K562 (cell line): ENCODE results near the gene NOTCH3. TPM values are rescaled to one million over a fixed set of nuclear protein-coding genes. Genes with fewer than 3 reads are reported as not detected.

Experiments
- ATAC-seq: fragments of 200-7000 bp; cut with Tn5 transposase; 3 replicates; pipeline ENCODE4 v1.9.1; 2020; ENCODE audit warnings: moderate library complexity
- BruUV-seq: library from RNA; stranded (reverse); fragments of 400-500 nt; replicated peaks from 2 replicates; lab custom pipeline; 2021; lab: Mats Ljungman, UMichigan
- CTCF ChIA-PET: fragments of 300-600 bp; formaldehyde crosslinking; extraction: SDS; loops from one replicate; lab custom pipeline; 2021; ENCODE audit warnings: low intra/inter-chr PET ratio; lab: Yijun Ruan, JAX
- POLR2A ChIA-PET: fragments of 300-600, 350-650 bp; sonication (Branson Sonifier 250); formaldehyde crosslinking; extraction: SDS; loops from one replicate; lab custom pipeline; 2021; ENCODE audit warnings: antibody characterized with exemption, inconsistent platforms; lab: Yijun Ruan, JAX
- DNase-seq, 4 experiments: peaks; one replicate each; pipeline versions ENCODE4 v3.0.0 to v3.0.0-alpha.2; 2011 to 2018; ENCODE audit warnings: low spot score in 3 of 4, mixed read lengths in 3 of 4; ENCODE audit errors: extremely low read depth in 1 of 4
- FAIRE-seq: peaks from 2 replicates; lab custom pipeline; 2011; peaks lifted over from hg19 to GRCh38; lab: Jason Lieb, UNC
- H2AFZ ChIP-seq: 2 replicates; pipeline ENCODE4 v1.6.0; 2011; ENCODE audit warnings: low read depth, low read length, control low read depth, inconsistent platforms
- H3K27ac ChIP-seq: fragments of 200-600 bp; 3 replicates; pipeline ENCODE4 v1.8.0; 2011; ENCODE audit warnings: low read depth, mild to moderate bottlenecking, control low read depth, inconsistent platforms, low read length, moderate library complexity, mixed read lengths; ENCODE audit errors: extremely low read depth
- H3K27me3 ChIP-seq, 2 experiments: fragments of 300-600 bp in 1 of 2; 2 replicates in 1 of 2; 3 replicates in 1 of 2; pipeline versions ENCODE4 v1.6.0 to v1.8.0; 2011; ENCODE audit warnings: inconsistent platforms in 2 of 2, low read length in 2 of 2, mild to moderate bottlenecking in 1 of 2, mixed read lengths in 1 of 2, moderate library complexity in 1 of 2; ENCODE audit not compliant: control insufficient read depth in 2 of 2, insufficient read depth in 2 of 2
- H3K36me3 ChIP-seq: fragments of 300-600 bp; 3 replicates; pipeline ENCODE4 v1.8.0; 2011; ENCODE audit warnings: mild to moderate bottlenecking, low read length, inconsistent platforms; ENCODE audit not compliant: control insufficient read depth, insufficient read depth
- H3K4me1 ChIP-seq, 2 experiments: fragments of 200-600 bp in 1 of 2; replicated peaks in 1 of 2; 2 replicates in 1 of 2; 3 replicates in 1 of 2; pipeline versions ENCODE4 v1.5.1 to v1.8.0; 2011; ENCODE audit warnings: inconsistent platforms in 2 of 2, low read length in 2 of 2, mild to moderate bottlenecking in 1 of 2, mixed read lengths in 1 of 2, moderate library complexity in 1 of 2; ENCODE audit not compliant: control insufficient read depth in 2 of 2, insufficient read depth in 2 of 2
- H3K4me2 ChIP-seq: 2 replicates; pipeline ENCODE4 v1.6.1; 2011; ENCODE audit warnings: low read length, control low read depth, inconsistent platforms, mixed read lengths; ENCODE audit not compliant: insufficient read depth
- H3K4me3 ChIP-seq: fragments of 200-600 bp; sonication (generic), shearing (Covaris generic); 2 replicates; pipeline ENCODE4 v1.5.1; 2016; ENCODE audit warnings: control low read depth, inconsistent platforms
- H3K79me2 ChIP-seq: fragments of 200-600 bp; 3 replicates; pipeline ENCODE4 v1.8.0; 2011; ENCODE audit warnings: low read length, inconsistent platforms; ENCODE audit not compliant: control insufficient read depth, insufficient read depth
- H3K9ac ChIP-seq, 2 experiments: 2 replicates each; pipeline versions ENCODE4 v1.6.0 to v1.6.1; 2011; ENCODE audit warnings: low read depth in 2 of 2, low read length in 2 of 2, control low read depth in 1 of 2, inconsistent platforms in 1 of 2, mild to moderate bottlenecking in 1 of 2, mixed read lengths in 1 of 2; ENCODE audit not compliant: insufficient read depth in 1 of 2
- H3K9me1 ChIP-seq: one replicate; pipeline ENCODE4 v1.6.0; 2011; ENCODE audit warnings: inconsistent platforms, mild to moderate bottlenecking, low read length, moderate library complexity; ENCODE audit not compliant: control insufficient read depth, insufficient read depth
- H3K9me3 ChIP-seq: replicated peaks from 2 replicates; pipeline ENCODE4 v1.5.1; 2011; ENCODE audit warnings: low read depth, low read length, inconsistent platforms; ENCODE audit not compliant: control insufficient read depth, insufficient read depth
- H4K20me1 ChIP-seq: replicated peaks from 2 replicates; pipeline ENCODE4 v1.6.1; 2011; ENCODE audit warnings: low read length, inconsistent platforms, mixed read lengths; ENCODE audit not compliant: control insufficient read depth, insufficient read depth
- HDGF ChIP-seq: fragments of 450-650 bp; IDR thresholded peaks from 2 replicates; pipeline ENCODE4 v1.6.1; 2016
- HNRNPL ChIP-seq: fragments of 200-400 bp; formaldehyde crosslinking; IDR thresholded peaks from 2 replicates; pipeline ENCODE4 v1.6.1; 2017; ENCODE audit warnings: low read depth, mild to moderate bottlenecking, low read length
- MAFK ChIP-seq: IDR thresholded peaks from 2 replicates; pipeline ENCODE4 v1.6.1; 2011; ENCODE audit warnings: low read length, improper control_type of control experiment
- NELFE ChIP-seq: IDR thresholded peaks from 2 replicates; pipeline ENCODE4 v1.6.1; 2011; ENCODE audit warnings: mild to moderate bottlenecking; ENCODE audit not compliant: insufficient read depth, insufficient read length
- PRMT5 ChIP-seq: sonication (generic); formaldehyde crosslinking; IDR thresholded peaks from 2 replicates; pipeline ENCODE4 v1.5.0; 2020; ENCODE audit warnings: missing genetic modification reagents
- PURB ChIP-seq: sonication (generic); formaldehyde crosslinking; IDR thresholded peaks from 2 replicates; pipeline ENCODE4 v1.9.0; 2021; ENCODE audit warnings: low read depth, mild to moderate bottlenecking, missing genetic modification reagents
- RNF219 ChIP-seq: fragments of 250-450 bp; sonication (Bioruptor Pico); IDR thresholded peaks from 2 replicates; pipeline ENCODE4 v1.5.0; 2022; ENCODE audit warnings: mild to moderate bottlenecking
- ZBTB7A ChIP-seq: IDR thresholded peaks from 2 replicates; pipeline ENCODE4 v1.6.1; 2011; ENCODE audit warnings: low read depth, mild to moderate bottlenecking, low read length, moderate library complexity, borderline replicate concordance; ENCODE audit not compliant: control insufficient read depth
- WGBS: fragments of 100-300 bp; shearing (Covaris generic); methylation state at CpG from one replicate; pipeline ENCODE4 v1.1.6; 2016; ENCODE audit warnings: low coverage, mixed read lengths; ENCODE audit not compliant: insufficient coverage; ENCODE audit errors: missing lambda C conversion rate; 5-methylcytosine and 5-hydroxymethylcytosine counted together
- in situ Hi-C: fragments of 300-500 bp; cut with MboI; formaldehyde crosslinking; loops from 4 replicates; pipeline ENCODE4 v1.15.0; 2018; ENCODE audit warnings: inconsistent platforms, mixed read lengths
- intact Hi-C: fragments of 100-400 bp; cut with micrococcal nuclease; formaldehyde crosslinking; loops from 2 replicates; pipeline ENCODE4 v1.14.2; 2022
- polyA plus RNA-seq, 8 experiments: library from polyadenylated mRNA; depleted of rRNA in 4 of 8; stranded (reverse) in 5 of 8; unstranded in 3 of 8; fragments of >200 nt; fragmentation: Nextera tagmentation in 2 of 8; fragmentation: Illumina TruSeq in 1 of 8; extraction: Ambion mirVana in 2 of 8; extraction: Trizol in 1 of 8; gene quantifications; 2 replicates each; pipeline versions ENCODE4 v1.2.1 to v1.2.3, GENCODE V29; 2011 to 2014; ENCODE audit warnings: inconsistent platforms in 1 of 8, missing spikeins in 1 of 8
- total RNA-seq, 7 experiments: library from RNA; depleted of rRNA in 6 of 7; stranded (reverse); fragments of >200 nt in 6 of 7; fragmentation: Illumina TruSeq in 2 of 7; extraction: Trizol in 2 of 7; gene quantifications; 2 replicates each; pipeline versions ENCODE4 v1.2.1 to v1.2.3, GENCODE V29; 2011 to 2021; ENCODE audit warnings: low replicate concordance in 1 of 7

The NOTCH3 gene
- total and polyA plus RNA-seq, 9 of the 15 experiments (the other 6 are each of a cell fraction or from before 2014, with no cell fraction given) = under 0.01 to 1.2 (median 0.16) TPM

- no peak for TF ChIP-seq MAFK
- TF ChIP-seq ZBTB7A = no peak
- no peak for TF ChIP-seq PRMT5 (CRISPR knock-in tag)
These were observed 48.7 kb upstream of the NOTCH3 start (continued) for GRCh38 chr19:15249528-15249874.

- WGBS = 93% methylated on average over 19 of the region's 19 CpGs
- Histone ChIP-seq H3K4me3 (no peak overlapping the region), H3K36me3 (peaks cover 96% of the 10 kb centered on the region; the same call in 2 of the 3 replicates), H3K27me3 (no peaks in the 10 kb centered on the region), H2AFZ (no peak overlapping the region), H4K20me1 (peaks cover 16% of the 10 kb centered on the region), H3K9me3 (no peaks in the 10 kb centered on the region), H3K9ac (no peak overlapping the region), H3K4me1 (peaks cover 0 to 11% of the 10 kb centered on the region in 2 experiments; a peak in 1 of 5 replicates), H3K27ac (no peak overlapping the region), H3K79me2 (peaks cover 9% of the 10 kb centered on the region; the same call in 2 of the 3 replicates), H3K9me1 (peaks cover 5% of the 10 kb centered on the region), H3K4me2 (no peak overlapping the region)
- intact Hi-C loops (no loop called here), in situ Hi-C loops (no loop called here)
- POLR2A ChIA-PET = interaction anchor here (0.5 to 1.9 kb wide), 4 partner anchors 11 to 296 kb away, joined by 3 to 7 read pairs (median 3); no protein-coding TSS in a partner anchor
- CTCF ChIA-PET = no interaction called here
- DNase-seq (no peak), FAIRE-seq (no peak), ATAC-seq (no peak)
- BruUV-seq = no TSS peak
- TF ChIP-seq PURB (CRISPR knock-in tag) = no peak
- no peak for TF ChIP-seq HNRNPL
- TF ChIP-seq NELFE = no peak
- no peak for TF ChIP-seq RNF219 (CRISPR knock-in tag)
- TF ChIP-seq HDGF = no peak
- TF ChIP-seq, all 486 proteins: peak for 0
These were observed 48.1 kb upstream of the NOTCH3 start for GRCh38 chr19:15248648-15249527.
